Calu3 (cell line): Measurements from ENCODE around the gene CPEB3. TPM values are rescaled to one million over a fixed set of nuclear protein-coding genes. Genes with fewer than 3 reads are reported as not detected.

ENCODE experiments used
- BruUV-seq: library from RNA; stranded (reverse); fragments of 400-500 nt; replicated peaks from 2 replicates; lab custom pipeline; 2021; lab: Mats Ljungman, UMichigan
- CTCF ChIA-PET: fragments of 300-600 bp; sonication (Branson Sonifier 250); formaldehyde crosslinking; loops from one replicate; lab custom pipeline; 2022; ENCODE audit warnings: antibody characterized with exemption; lab: Charles Lee
- DNase-seq: peaks from one replicate; pipeline ENCODE4 v3.0.0; 2022
- H3K27ac Mint-ChIP-seq: one replicate; pipeline ENCODE4 v1.8.0; 2022; ENCODE audit warnings: mixed read lengths; ENCODE audit not compliant: unreplicated experiment
- H3K27me3 Mint-ChIP-seq: one replicate; pipeline ENCODE4 v1.8.0; 2022; ENCODE audit warnings: mixed read lengths; ENCODE audit not compliant: unreplicated experiment
- H3K36me3 Mint-ChIP-seq: one replicate; pipeline ENCODE4 v1.8.0; 2022; ENCODE audit warnings: mild to moderate bottlenecking, moderate library complexity, mixed read lengths; ENCODE audit not compliant: insufficient read depth, unreplicated experiment
- H3K4me1 Mint-ChIP-seq: one replicate; pipeline ENCODE4 v1.8.0; 2022; ENCODE audit warnings: mild to moderate bottlenecking, low read depth, mixed read lengths; ENCODE audit not compliant: unreplicated experiment
- H3K4me3 Mint-ChIP-seq: one replicate; pipeline ENCODE4 v1.8.0; 2022; ENCODE audit warnings: mild to moderate bottlenecking, low read depth, moderate library complexity, mixed read lengths; ENCODE audit not compliant: unreplicated experiment
- H3K9me3 Mint-ChIP-seq: one replicate; pipeline ENCODE4 v1.8.0; 2022; ENCODE audit warnings: low read depth, mixed read lengths; ENCODE audit not compliant: unreplicated experiment
- CTCF ChIP-seq: fragments of 200-600 bp; IDR thresholded peaks from one replicate; pipeline ENCODE4 v1.8.0; 2022; ENCODE audit warnings: antibody characterized with exemption; ENCODE audit not compliant: unreplicated experiment
- intact Hi-C: fragments of 100-400 bp; cut with micrococcal nuclease; formaldehyde crosslinking; loops from one replicate; pipeline ENCODE4 v1.10.0; 2022; ENCODE audit not compliant: unreplicated experiment
- total RNA-seq: library from RNA; stranded (reverse); gene quantifications from 2 replicates; pipeline ENCODE4 v1.2.3, GENCODE V29; 2022

The CPEB3 gene
- total RNA-seq, 1 experiment from 2014 or later = 2.8 TPM

GRCh38 chr10:92244796-92245195 lies 46.1 kb downstream of the CPEB3 start:
- BruUV-seq = no TSS peak
- H3K4me1 Mint-ChIP-seq = peaks cover 28% of the 10 kb centered on the region
- peaks cover 14% of the 10 kb centered on the region for H3K36me3 Mint-ChIP-seq
- CTCF ChIA-PET = interaction anchor here (0.7 to 1.5 kb wide), 2 partner anchors 46 to 193 kb away, joined by 3 to 4 read pairs; partner anchors contain the start of genes CPEB3 and MARCHF5
- intact Hi-C loops = loop anchor here (5.0 kb wide), 2 partner anchors 122 to 157 kb away; no protein-coding TSS in a partner anchor
- no peaks in the 10 kb centered on the region for H3K9me3 Mint-ChIP-seq
- H3K27me3 Mint-ChIP-seq = no peaks in the 10 kb centered on the region
- no peak overlapping the region for H3K27ac Mint-ChIP-seq
- H3K4me3 Mint-ChIP-seq = no peak overlapping the region
- no peak for TF ChIP-seq CTCF
- DNase-seq = no peak

- H3K4me1 Mint-ChIP-seq = peaks cover 37% of the 10 kb centered on the region
- no peaks in the 10 kb centered on the region for H3K9me3 Mint-ChIP-seq
- peak; percentile 53 for DNase-seq
- CTCF ChIA-PET = interaction anchor here (1.2 to 1.4 kb wide), 2 partner anchors 12 to 155 kb away, joined by 3 to 4 read pairs; no protein-coding TSS in a partner anchor
- TF ChIP-seq CTCF = no peak
- BruUV-seq = no TSS peak
- peaks cover 27% of the 10 kb centered on the region for H3K36me3 Mint-ChIP-seq
- H3K4me3 Mint-ChIP-seq = peak overlapping the region; percentile 69
- peak overlapping the region; percentile 91 for H3K27ac Mint-ChIP-seq
- intact Hi-C loops = loop anchor here (2.0 to 5.0 kb wide), 3 partner anchors 48 to 156 kb away; partner anchors contain the start of genes CPEB3 and MARCHF5
- no peaks in the 10 kb centered on the region for H3K27me3 Mint-ChIP-seq
These were observed 47.8 kb downstream of the CPEB3 start for GRCh38 chr10:92242910-92243671.

GRCh38 chr10:92242380-92242779 lies 48.5 kb downstream of the CPEB3 start:
- Mint-ChIP-seq H3K36me3 (peaks cover 27% of the 10 kb centered on the region), H3K27me3 (no peaks in the 10 kb centered on the region), H3K4me1 (peaks cover 41% of the 10 kb centered on the region), H3K4me3 (peak overlapping the region; percentile 69), H3K27ac (no peak overlapping the region), H3K9me3 (no peaks in the 10 kb centered on the region)
- BruUV-seq = no TSS peak
- CTCF ChIA-PET = no interaction called here
- DNase-seq = no peak
- intact Hi-C loops = loop anchor here (2.0 to 5.0 kb wide), 3 partner anchors 48 to 155 kb away; partner anchors contain the start of genes CPEB3 and MARCHF5
- TF ChIP-seq CTCF = no peak

DNA sequence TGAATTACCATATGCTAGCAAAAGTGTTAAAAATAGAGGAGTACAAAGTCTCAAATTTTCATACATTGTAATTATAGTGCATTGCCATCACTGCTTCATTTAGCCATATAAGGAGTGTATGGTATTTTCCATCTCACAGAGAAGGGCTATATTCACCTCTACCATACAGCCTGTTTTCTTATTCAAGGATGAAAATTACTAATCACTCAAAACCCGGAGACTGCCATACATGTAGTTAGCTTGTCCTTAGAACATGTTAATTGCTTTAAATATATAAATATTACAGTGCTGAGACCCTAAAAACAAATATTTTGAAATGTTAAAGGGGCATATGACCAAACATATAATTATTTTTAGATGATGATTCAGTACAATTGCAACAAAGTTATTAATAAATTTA lies 49.4 kb downstream of the CPEB3 start:
- intact Hi-C loops = loop anchor here (5.0 kb wide), 2 partner anchors 119 to 154 kb away; no protein-coding TSS in a partner anchor
- no TSS peak for BruUV-seq
- Mint-ChIP-seq H3K27me3 (no peaks in the 10 kb centered on the region), H3K27ac (no peak overlapping the region), H3K36me3 (peaks cover 27% of the 10 kb centered on the region), H3K9me3 (no peaks in the 10 kb centered on the region), H3K4me1 (peaks cover 41% of the 10 kb centered on the region), H3K4me3 (peak overlapping the region; percentile 78)
- DNase-seq = no peak
- CTCF ChIA-PET = no interaction called here
- TF ChIP-seq CTCF = no peak
